ENCODE results near the gene LAPTM5. TPM values are rescaled to one million over a fixed set of nuclear protein-coding genes. Genes with fewer than 3 reads are reported as not detected.
A peak's percentile ranks its signal among the peaks of the same experiment; 100 is the strongest.

Gene LAPTM5
- total RNA-seq, 1 donor from 2014 or later = 0.56 TPM

- peaks cover 26% of the 10 kb centered on the region for H3K4me1 Mint-ChIP-seq (ENCODE audit: low read depth, unreplicated experiment)
- H3K27ac Mint-ChIP-seq (ENCODE audit: unreplicated experiment) = peak overlapping the region; percentile 89
- H3K9me3 Mint-ChIP-seq (ENCODE audit: unreplicated experiment) = peaks cover 6% of the 10 kb centered on the region
- TF ChIP-seq CTCF (IDR thresholded peaks at IDR 0.05; ENCODE audit: partially characterized antibody, unreplicated experiment) = no peak
- H3K27me3 Mint-ChIP-seq (ENCODE audit: unreplicated experiment) = peaks cover 8% of the 10 kb centered on the region
- peak overlapping the region; percentile 35 for H3K4me3 Mint-ChIP-seq (ENCODE audit: unreplicated experiment)
- peak; percentile 53 for DNase-seq
- H3K36me3 Mint-ChIP-seq (ENCODE audit: unreplicated experiment) = no peaks in the 10 kb centered on the region
Observed at GRCh38 chr1:30748098-30748698, 9.4 kb downstream of the LAPTM5 start.

GRCh38 chr1:30747033-30748008, 10.3 kb downstream of the LAPTM5 start:
- DNase-seq = no peak
- peak overlapping the region; percentile 35 for H3K4me3 Mint-ChIP-seq (ENCODE audit: unreplicated experiment)
- H3K9me3 Mint-ChIP-seq (ENCODE audit: unreplicated experiment) = peaks cover 6% of the 10 kb centered on the region
- peaks cover 29% of the 10 kb centered on the region for H3K4me1 Mint-ChIP-seq (ENCODE audit: low read depth, unreplicated experiment)
- H3K27me3 Mint-ChIP-seq (ENCODE audit: unreplicated experiment) = peaks cover 8% of the 10 kb centered on the region
- peak overlapping the region; percentile 89 for H3K27ac Mint-ChIP-seq (ENCODE audit: unreplicated experiment)
- H3K36me3 Mint-ChIP-seq (ENCODE audit: unreplicated experiment) = no peaks in the 10 kb centered on the region
- no peak for TF ChIP-seq CTCF (IDR thresholded peaks at IDR 0.05; ENCODE audit: partially characterized antibody, unreplicated experiment)

GRCh38 chr1:30746212-30747032, 11.2 kb downstream of the LAPTM5 start:
- Mint-ChIP-seq H3K4me3 (ENCODE audit: unreplicated experiment) (no peak overlapping the region), H3K36me3 (ENCODE audit: unreplicated experiment) (no peaks in the 10 kb centered on the region), H3K27ac (ENCODE audit: unreplicated experiment) (peak overlapping the region; percentile 55), H3K27me3 (ENCODE audit: unreplicated experiment) (peaks cover 8% of the 10 kb centered on the region), H3K9me3 (ENCODE audit: unreplicated experiment) (peaks cover 6% of the 10 kb centered on the region), H3K4me1 (ENCODE audit: low read depth, unreplicated experiment) (peaks cover 35% of the 10 kb centered on the region)
- no peak for DNase-seq
- TF ChIP-seq CTCF (IDR thresholded peaks at IDR 0.05; ENCODE audit: partially characterized antibody, unreplicated experiment) = no peak

- peaks cover 6% of the 10 kb centered on the region for H3K9me3 Mint-ChIP-seq (ENCODE audit: unreplicated experiment)
- no peak for DNase-seq
- no peak overlapping the region for H3K4me3 Mint-ChIP-seq (ENCODE audit: unreplicated experiment)
- no peak for TF ChIP-seq CTCF (IDR thresholded peaks at IDR 0.05; ENCODE audit: partially characterized antibody, unreplicated experiment)
- H3K27me3 Mint-ChIP-seq (ENCODE audit: unreplicated experiment) = peaks cover 8% of the 10 kb centered on the region
- no peak overlapping the region for H3K27ac Mint-ChIP-seq (ENCODE audit: unreplicated experiment)
- peaks cover 4% of the 10 kb centered on the region for H3K36me3 Mint-ChIP-seq (ENCODE audit: unreplicated experiment)
- peaks cover 41% of the 10 kb centered on the region for H3K4me1 Mint-ChIP-seq (ENCODE audit: low read depth, unreplicated experiment)
Observed at GRCh38 chr1:30745834-30746208, 11.8 kb downstream of the LAPTM5 start.
